KOPT-K1 (cell line): ENCODE measurements around the gene ARSG.

ENCODE experiments used
- H3K27ac ChIP-seq: fragments of 200-600 bp; sonication (generic); 2 replicates; pipeline ENCODE4 v1.5.1; 2016; ENCODE audit warnings: antibody characterized with exemption, mild to moderate bottlenecking, low read depth, low read length; ENCODE audit not compliant: poor library complexity, severe bottlenecking
- H3K36me3 ChIP-seq: fragments of 200-600 bp; sonication (generic); 2 replicates; pipeline ENCODE4 v1.5.1; 2017; ENCODE audit warnings: antibody characterized with exemption, mild to moderate bottlenecking, low read length, moderate library complexity; ENCODE audit not compliant: insufficient read depth
- H3K9me3 ChIP-seq: fragments of 200-600 bp; sonication (generic); 2 replicates; pipeline ENCODE4 v1.5.1; 2017; ENCODE audit warnings: antibody characterized with exemption, low read length, mild to moderate bottlenecking; ENCODE audit not compliant: insufficient read depth, poor library complexity, severe bottlenecking

The ARSG gene

DNA sequence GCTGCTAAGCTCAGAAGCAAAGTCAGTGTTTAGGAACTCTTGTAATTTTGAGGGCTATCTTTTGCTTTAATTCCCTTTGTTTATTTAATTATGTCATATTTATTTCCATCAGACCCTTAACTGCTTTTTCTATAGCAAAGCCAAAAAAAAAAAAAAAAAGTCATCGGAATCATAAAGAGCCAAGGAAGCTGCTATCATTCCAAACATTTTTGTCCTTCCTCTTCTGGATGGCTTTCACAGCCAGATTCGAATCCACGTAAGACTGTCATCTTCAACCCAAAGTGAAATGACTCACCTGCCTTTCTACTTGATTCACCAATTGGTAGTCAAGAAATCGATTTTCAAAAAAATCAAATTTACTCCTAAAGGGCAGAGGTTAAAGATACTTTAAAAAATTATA lies 127.6 kb downstream of the ARSG start:
- no peak overlapping the region for H3K27ac ChIP-seq
- peaks cover 20% of the 10 kb centered on the region for H3K9me3 ChIP-seq
- H3K36me3 ChIP-seq = no peaks in the 10 kb centered on the region

GRCh38 chr17:68420065-68420464 lies 128.8 kb downstream of the ARSG start:
- peaks cover 18% of the 10 kb centered on the region for H3K9me3 ChIP-seq
- no peak overlapping the region for H3K27ac ChIP-seq
- H3K36me3 ChIP-seq = no peaks in the 10 kb centered on the region

- Histone ChIP-seq H3K36me3 (no peaks in the 10 kb centered on the region), H3K9me3 (peaks cover 8% of the 10 kb centered on the region), H3K27ac (no peak overlapping the region)
Observed at GRCh38 chr17:68421486-68421885, 130.2 kb downstream of the ARSG start.

- Histone ChIP-seq H3K27ac (no peak overlapping the region), H3K36me3 (no peaks in the 10 kb centered on the region), H3K9me3 (no peaks in the 10 kb centered on the region)
Observed at GRCh38 chr17:68422821-68423220, 131.5 kb downstream of the ARSG start.

GRCh38 chr17:68423251-68423650 lies 132.0 kb downstream of the ARSG start:
- H3K36me3 ChIP-seq = no peaks in the 10 kb centered on the region
- H3K27ac ChIP-seq = no peak overlapping the region
- no peaks in the 10 kb centered on the region for H3K9me3 ChIP-seq

DNA sequence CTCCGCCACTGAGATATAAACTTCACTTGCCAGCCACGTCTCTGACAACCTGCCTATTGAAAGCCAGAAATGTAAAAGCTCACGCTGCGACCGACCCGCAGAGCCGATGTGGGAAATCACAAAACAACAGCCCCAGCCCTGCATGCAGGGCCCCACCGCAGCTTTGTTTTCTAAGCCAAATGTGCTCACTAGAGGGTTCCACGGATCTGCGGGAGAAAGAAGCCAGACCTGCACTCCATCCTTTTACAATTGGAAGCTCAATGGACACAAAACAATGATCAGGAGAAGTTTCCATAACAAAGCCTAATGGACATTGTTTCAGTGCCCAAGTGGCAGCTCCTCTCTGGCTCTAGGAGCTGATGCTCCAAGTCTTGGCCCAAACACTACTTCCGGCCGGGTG lies 132.9 kb downstream of the ARSG start:
- no peak overlapping the region for H3K27ac ChIP-seq
- H3K36me3 ChIP-seq = no peaks in the 10 kb centered on the region
- H3K9me3 ChIP-seq = no peaks in the 10 kb centered on the region

DNA sequence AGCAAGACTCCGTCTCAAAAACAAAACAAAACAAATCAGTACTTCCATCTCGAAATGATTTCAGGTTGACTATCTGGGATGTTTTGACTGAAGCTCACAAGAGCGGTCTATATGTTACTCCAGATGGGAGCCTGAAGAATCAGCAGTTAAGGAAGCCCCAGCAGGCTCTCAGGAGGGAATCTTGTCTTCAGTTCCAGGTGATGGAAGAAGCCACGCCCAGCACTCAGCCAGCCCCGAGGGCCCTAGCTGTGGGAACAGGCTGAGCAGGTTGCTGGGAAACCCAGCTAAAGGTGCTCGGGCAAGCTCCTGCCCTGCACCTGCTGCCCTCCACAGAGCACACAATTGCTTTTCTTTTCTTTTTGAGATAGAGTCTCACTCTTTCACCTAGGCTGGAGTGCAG lies 133.6 kb downstream of the ARSG start:
- Histone ChIP-seq H3K36me3 (no peaks in the 10 kb centered on the region), H3K9me3 (no peaks in the 10 kb centered on the region), H3K27ac (no peak overlapping the region)

- Histone ChIP-seq H3K9me3 (no peaks in the 10 kb centered on the region), H3K27ac (no peak overlapping the region), H3K36me3 (no peaks in the 10 kb centered on the region)
Observed at GRCh38 chr17:68425979-68426378, 134.7 kb downstream of the ARSG start.

DNA sequence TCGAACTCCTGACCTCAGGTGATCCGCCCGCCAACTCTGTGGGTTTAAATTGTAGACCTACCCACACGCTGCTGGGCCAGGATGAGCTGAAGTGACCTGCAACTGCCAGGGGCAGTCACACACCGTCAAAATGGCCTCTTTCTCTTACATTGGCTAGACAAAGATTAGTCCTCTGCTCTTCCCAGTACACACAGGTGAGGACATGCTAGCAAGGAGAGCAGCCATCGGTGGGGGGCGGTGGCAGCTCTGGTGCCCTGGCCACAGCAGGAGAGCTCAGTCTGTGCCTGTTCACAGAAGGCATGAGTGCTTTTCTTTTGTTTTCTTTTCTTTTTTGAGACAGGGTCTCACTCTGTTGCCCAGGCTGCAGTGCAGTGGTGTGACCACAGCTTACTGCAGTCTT lies 136.3 kb downstream of the ARSG start:
- no peaks in the 10 kb centered on the region for H3K9me3 ChIP-seq
- no peaks in the 10 kb centered on the region for H3K36me3 ChIP-seq
- H3K27ac ChIP-seq = no peak overlapping the region

DNA sequence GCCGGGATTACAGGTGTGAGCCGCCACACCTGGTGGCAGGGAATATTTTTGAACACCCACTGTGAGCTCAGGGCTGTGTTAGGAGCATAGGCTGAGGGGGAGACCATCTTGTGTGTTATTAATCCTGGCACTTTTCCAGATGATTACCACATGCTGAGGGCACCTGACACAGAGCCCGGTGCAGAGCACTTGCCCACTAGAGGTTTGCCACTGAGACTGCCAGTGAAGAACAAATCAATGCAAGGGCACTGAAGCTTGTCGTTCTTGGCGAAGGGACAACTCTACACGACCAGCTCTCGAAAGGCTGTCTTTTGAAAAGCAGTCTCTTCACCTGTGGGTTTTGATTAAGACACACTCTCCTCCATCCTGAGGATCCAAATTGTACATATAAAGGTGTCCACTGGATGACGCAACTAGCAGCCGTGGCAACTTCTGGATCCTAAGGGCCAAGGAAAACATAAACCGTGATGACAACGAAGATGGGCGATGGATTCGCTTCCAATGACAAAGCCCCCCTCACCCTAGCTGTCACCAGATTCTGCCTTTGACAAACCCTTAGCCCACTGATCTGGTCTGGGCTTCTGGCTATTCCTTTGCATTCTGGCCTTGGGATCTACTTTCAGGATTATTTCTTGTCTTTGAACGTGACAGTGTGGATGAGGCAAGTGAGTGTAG lies 137.3 kb downstream of the ARSG start:
- Histone ChIP-seq H3K36me3 (no peaks in the 10 kb centered on the region), H3K27ac (no peak overlapping the region), H3K9me3 (no peaks in the 10 kb centered on the region)

DNA sequence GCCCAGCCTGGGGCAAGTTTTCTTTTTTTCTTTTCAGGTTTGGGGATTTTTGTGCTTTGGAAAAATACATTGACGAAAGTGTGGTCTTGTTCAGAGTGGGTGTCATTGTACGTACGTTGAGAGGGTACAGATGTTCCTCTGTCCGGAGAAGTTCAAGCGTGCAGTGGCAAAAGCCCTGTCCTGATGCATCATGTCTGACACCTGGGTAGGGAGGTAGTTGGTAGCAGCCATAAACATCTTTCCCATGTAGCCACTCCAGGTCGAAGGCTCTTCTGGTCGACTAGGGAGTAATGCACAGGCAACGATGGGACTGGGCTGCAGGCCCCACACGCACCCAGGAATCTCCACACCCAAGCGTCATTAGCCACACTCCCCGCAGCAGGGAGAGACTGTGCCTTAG lies 138.6 kb downstream of the ARSG start:
- H3K9me3 ChIP-seq = no peaks in the 10 kb centered on the region
- H3K36me3 ChIP-seq = no peaks in the 10 kb centered on the region
- no peak overlapping the region for H3K27ac ChIP-seq

DNA sequence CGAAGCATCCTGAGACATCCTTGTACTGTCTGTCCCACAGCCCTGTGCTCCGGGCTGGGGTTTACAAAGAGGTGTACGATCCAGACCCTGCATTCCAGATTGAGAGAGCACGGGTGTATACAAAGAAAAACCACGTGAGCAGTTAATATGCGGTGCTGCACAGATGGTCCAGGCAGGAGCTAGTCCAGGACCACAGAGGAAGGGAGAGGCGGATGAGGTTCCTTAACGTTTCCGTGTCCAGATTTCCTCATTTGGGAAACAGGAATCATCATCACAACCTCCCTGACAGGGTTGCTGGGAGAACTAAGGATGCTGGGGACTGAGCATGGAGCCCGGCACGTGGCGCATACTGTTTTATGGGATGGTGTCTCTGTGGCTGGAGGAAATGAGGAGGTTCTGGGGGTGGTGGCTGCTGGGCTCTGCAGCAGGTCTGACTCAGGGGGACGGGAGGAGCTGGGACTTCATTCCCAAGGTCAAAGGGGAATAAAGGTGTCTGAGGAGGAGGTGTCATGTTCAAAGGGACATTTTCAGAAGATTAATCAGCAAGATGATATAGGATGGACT lies 139.8 kb downstream of the ARSG start:
- H3K9me3 ChIP-seq = no peaks in the 10 kb centered on the region
- no peaks in the 10 kb centered on the region for H3K36me3 ChIP-seq
- no peak overlapping the region for H3K27ac ChIP-seq

DNA sequence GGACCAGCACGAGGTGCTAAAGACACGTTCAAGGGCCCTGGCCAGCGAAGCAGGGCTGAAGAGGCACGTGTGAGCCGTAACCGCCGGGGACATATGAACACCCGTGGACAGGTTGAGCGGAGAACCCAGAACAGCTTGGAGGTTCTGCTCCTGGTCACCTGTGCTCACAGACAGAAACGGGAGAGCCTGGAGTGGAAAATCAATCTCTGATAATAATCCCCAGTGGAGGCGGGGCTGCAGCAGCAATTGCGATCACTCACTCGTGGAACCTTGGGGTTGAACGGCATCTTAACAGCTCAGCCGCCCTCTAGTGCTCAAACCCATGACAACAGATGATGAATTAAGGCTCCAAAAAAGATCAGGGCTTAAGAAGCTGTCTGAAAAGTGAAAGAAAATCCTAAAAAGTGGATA lies 140.4 kb downstream of the ARSG start:
- no peak overlapping the region for H3K27ac ChIP-seq
- H3K9me3 ChIP-seq = no peaks in the 10 kb centered on the region
- no peaks in the 10 kb centered on the region for H3K36me3 ChIP-seq

- H3K9me3 ChIP-seq = no peaks in the 10 kb centered on the region
- no peak overlapping the region for H3K27ac ChIP-seq
- H3K36me3 ChIP-seq = no peaks in the 10 kb centered on the region
Observed at GRCh38 chr17:68432086-68432864, 141.0 kb downstream of the ARSG start.

- H3K27ac ChIP-seq = no peak overlapping the region
- no peaks in the 10 kb centered on the region for H3K36me3 ChIP-seq
- no peaks in the 10 kb centered on the region for H3K9me3 ChIP-seq
Observed at GRCh38 chr17:68433211-68433610, 141.9 kb downstream of the ARSG start.
